Adrenal gland (tissue), 5 donors: ENCODE results near the gene TFDP2.

Experiments used
- CTCF ChIP-seq, 6 experiments: fragments of 450-650 bp in 4 of 6; fragments of 200-600 bp in 2 of 6; sonication (generic) in 1 of 6; IDR thresholded peaks; 1 replicate in 5 of 6; 2 replicates in 1 of 6; pipeline versions ENCODE4 v1.5.1 to v1.8.0; 2016 to 2021; ENCODE audit warnings: antibody characterized with exemption in 6 of 6, mild to moderate bottlenecking in 2 of 6, moderate library complexity in 1 of 6
- POLR2A ChIP-seq, 2 donors: fragments of 450-650 bp; IDR thresholded peaks; one replicate each; pipeline ENCODE4 v1.6.1; 2017; ENCODE audit warnings: antibody characterized with exemption in 2 of 2, mild to moderate bottlenecking in 2 of 2, moderate library complexity in 1 of 2
- donor health status: DM: no; HTN: no; CAD: no.

- TF ChIP-seq POLR2A (IDR thresholded peaks at IDR 0.05) (no peak), CTCF (IDR thresholded peaks at IDR 0.05) (no peak)
These were observed 207.3 kb downstream of the TFDP2 start for GRCh38 chr3:141942006-141942405.
